GM10248 (cell line): ENCODE data around the gene MAD1L1.

Experiments
- CTCF ChIA-PET: fragments of 300-600 bp; sonication (Branson Sonifier 250); formaldehyde crosslinking; extraction: SDS; loops from one replicate; lab custom pipeline; 2021; ENCODE audit warnings: antibody characterized with exemption; lab: Yijun Ruan, JAX
- POLR2A ChIA-PET: fragments of 350-650 bp; sonication (Branson Sonifier 250); formaldehyde crosslinking; extraction: SDS; loops from one replicate; lab custom pipeline; 2020; ENCODE audit warnings: antibody characterized with exemption; lab: Yijun Ruan, JAX
- DNase-seq: peaks from one replicate; pipeline ENCODE4 v3.0.0; 2012; ENCODE audit errors: extremely low spot score
- CTCF ChIP-seq: IDR thresholded peaks from 2 replicates; pipeline ENCODE4 v1.5.1; 2012; ENCODE audit warnings: mild to moderate bottlenecking, low read depth; ENCODE audit errors: extremely low read depth, missing control alignments, control extremely low read depth

MAD1L1 gene

GRCh38 chr7:1918881-1919525 is 313.7 kb downstream of the MAD1L1 start:
- CTCF ChIA-PET = no interaction called here
- no peak for TF ChIP-seq CTCF
- no peak for DNase-seq
- POLR2A ChIA-PET = no interaction called here

- TF ChIP-seq CTCF = no peak
- no peak for DNase-seq
- CTCF ChIA-PET = no interaction called here
- POLR2A ChIA-PET = no interaction called here
Measured at GRCh38 chr7:1918063-1918645, 314.6 kb downstream of the MAD1L1 start.

GRCh38 chr7:1917221-1918062 is 315.3 kb downstream of the MAD1L1 start:
- no peak for TF ChIP-seq CTCF
- ChIA-PET POLR2A (no interaction called here), CTCF (no interaction called here)
- DNase-seq = no peak

- ChIA-PET CTCF (no interaction called here), POLR2A (no interaction called here)
- no peak for DNase-seq
- TF ChIP-seq CTCF = no peak
Measured at GRCh38 chr7:1916601-1916970, 316.2 kb downstream of the MAD1L1 start.

- CTCF ChIA-PET = no interaction called here
- no peak for TF ChIP-seq CTCF
- POLR2A ChIA-PET = no interaction called here
- DNase-seq = no peak
Measured at GRCh38 chr7:1915956-1916600, 316.7 kb downstream of the MAD1L1 start.

- TF ChIP-seq CTCF = no peak
- CTCF ChIA-PET = no interaction called here
- no peak for DNase-seq
- POLR2A ChIA-PET = no interaction called here
Measured at GRCh38 chr7:1915326-1915725, 317.4 kb downstream of the MAD1L1 start.
